Renal cortical epithelial cell (primary cell): ENCODE results near the gene SGCE. TPM values are rescaled to one million over a fixed set of nuclear protein-coding genes. Genes with fewer than 3 reads are reported as not detected.
A peak's percentile ranks its signal among the peaks of the same experiment; 100 is the strongest.

Experiments used
- DNase-seq: peaks from one replicate; pipeline ENCODE4 v3.0.0-alpha.2; 2011; ENCODE audit warnings: low read depth
- total RNA-seq: library from RNA; depleted of rRNA; stranded (reverse); fragments of >200 nt; gene quantifications from 2 replicates; pipeline ENCODE4 v1.2.3, GENCODE V29; 2014

SGCE gene
- total RNA-seq, 1 donor from 2014 or later, result 129 TPM

GRCh38 chr7:94567396-94567795 lies 88.5 kb downstream of the SGCE start:
- DNase-seq, result no peak

- no peak for DNase-seq
These were observed 90.6 kb downstream of the SGCE start for GRCh38 chr7:94565247-94565894.

GRCh38 chr7:94562525-94562924 lies 93.4 kb downstream of the SGCE start:
- no peak for DNase-seq

GRCh38 chr7:94561841-94562514 lies 94.0 kb downstream of the SGCE start:
- DNase-seq, result no peak

- no peak for DNase-seq
These were observed 96.0 kb downstream of the SGCE start for GRCh38 chr7:94559972-94560371.

- no peak for DNase-seq
These were observed 98.7 kb downstream of the SGCE start for GRCh38 chr7:94557215-94557614.

GRCh38 chr7:94556028-94556427 lies 99.9 kb downstream of the SGCE start:
- no peak for DNase-seq

GRCh38 chr7:94547126-94547525 lies 108.8 kb downstream of the SGCE start:
- peak; percentile 23 for DNase-seq

- DNase-seq, result no peak
These were observed 115.5 kb downstream of the SGCE start for GRCh38 chr7:94540428-94540827.

Other genes with a start within 250 kb of the SGCE start
- 27.1 and 33.7 TPM in 2 replicates for gene CASD1, start 146.3 kb downstream of the SGCE start, total RNA-seq